GM12878 (cell line): ENCODE data around the gene STRN4.

Experiments
- ATF3 ChIP-seq: IDR thresholded peaks from 2 replicates; pipeline ENCODE4 v1.6.1; 2011; ENCODE audit warnings: low read depth, mild to moderate bottlenecking, low read length, moderate library complexity, borderline replicate concordance; ENCODE audit errors: extremely low read depth
- BMI1 ChIP-seq: fragments of 450-650 bp; IDR thresholded peaks from 2 replicates; pipeline ENCODE4 v1.6.1; 2016; ENCODE audit warnings: mild to moderate bottlenecking, moderate library complexity, borderline replicate concordance
- CTCF ChIP-seq, 3 experiments: IDR thresholded peaks in 2 of 3; conservative IDR thresholded peaks in 1 of 3; 2 replicates each; pipeline ENCODE4 v1.5.1; 2011; ENCODE audit warnings: low read depth in 3 of 3, low read length in 3 of 3, mild to moderate bottlenecking in 3 of 3, control low read depth in 2 of 3, moderate library complexity in 2 of 3, inconsistent platforms in 1 of 3, mixed read lengths in 1 of 3; ENCODE audit not compliant: control insufficient read depth in 2 of 3, insufficient read depth in 1 of 3; ENCODE audit errors: extremely low read depth in 1 of 3
- MXI1 ChIP-seq: fragments of 150-350 bp; IDR thresholded peaks from 2 replicates; pipeline ENCODE4 v1.6.1; 2011; ENCODE audit warnings: low read depth, mild to moderate bottlenecking, inconsistent platforms, low read length, improper control_type of control experiment
- PAX5 ChIP-seq: IDR thresholded peaks from 2 replicates; pipeline ENCODE4 v1.6.1; 2011; ENCODE audit warnings: low read depth, low read length, borderline replicate concordance
- POLR2AphosphoS5 ChIP-seq: IDR thresholded peaks from 2 replicates; pipeline ENCODE4 v1.6.1; 2011; ENCODE audit warnings: mild to moderate bottlenecking, low read length, inconsistent platforms
- SIN3A ChIP-seq: IDR thresholded peaks from 2 replicates; pipeline ENCODE4 v1.6.1; 2012; ENCODE audit warnings: low read depth, low read length, improper control_type of control experiment
- SP1 ChIP-seq: IDR thresholded peaks from one replicate; pipeline ENCODE4 v1.6.1; 2011; ENCODE audit warnings: low read depth, low read length

- TF ChIP-seq PAX5, result 0 out of 2 replicates have a peak, but pooled peaks have one; percentile 24
- no peak for TF ChIP-seq CTCF (IDR thresholded peaks at IDR 0.05 in 2 of 3, conservative IDR thresholded peaks at IDR 0.05 in 1 of 3; ENCODE audit: control insufficient read depth in 2 of 3, extremely low read depth in 1 of 3, insufficient read depth in 1 of 3, low read depth in 3 of 3, low read length in 3 of 3)
- no peak for TF ChIP-seq SIN3A
- no peak for TF ChIP-seq ATF3
- TF ChIP-seq MXI1, result no peak
- TF ChIP-seq BMI1, result no peak
- no peak for TF ChIP-seq SP1
- TF ChIP-seq POLR2AphosphoS5, result no peak; the same call in 1 of the 2 replicates
Observed at GRCh38 chr19:46785054-46785979, 39.1 kb upstream of the STRN4 start.
